Stimulated activated CD8-positive, alpha-beta memory T cell treated with anti-CD3 and anti-CD28 coated beads, Interleukin-12 subunit alpha, Interleukin-12 subunit beta, amount 100 ng/mL, for 4 hours (primary cell): ENCODE results near the gene NR2F6.
"Not testable (repeated sequence)": the region's sequence is repeated elsewhere in the genome, so short reads cannot be mapped to it uniquely, and the experiment has no call there.

ENCODE experiments used
- DNase-seq: peaks from one replicate; pipeline ENCODE4 v3.0.0-alpha.2; 2020; ENCODE audit warnings: low read depth

Gene NR2F6

DNA sequence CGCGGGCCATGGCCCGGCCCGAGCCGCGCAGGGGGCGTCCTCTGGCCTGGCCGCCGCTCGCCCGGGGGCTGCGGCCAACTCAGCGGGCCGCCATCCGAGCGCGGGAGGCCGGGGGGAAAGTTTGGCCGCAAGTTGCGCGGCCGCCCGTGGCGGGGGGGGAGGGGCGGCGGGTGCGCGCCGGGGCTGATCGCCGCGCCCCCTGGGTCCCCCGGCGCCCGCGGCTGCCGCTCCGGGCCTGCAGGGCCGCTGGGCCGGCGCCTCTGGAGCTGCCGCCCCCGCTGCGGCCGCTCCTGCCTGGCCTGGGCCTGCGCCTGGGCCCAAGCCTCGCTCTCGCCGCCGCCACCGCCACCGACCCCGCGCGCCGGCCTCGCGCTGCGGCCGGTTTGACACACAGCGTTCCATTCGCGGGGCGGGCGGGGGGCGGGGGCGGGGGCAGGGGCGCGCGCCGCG is at the start of gene NR2F6:
NR2F6 (minus strand) TSS at position 385 of the 450 bp plus-strand sequence. CDS start 699 bp downstream, outside the sequence.
- no peak for DNase-seq

DNA sequence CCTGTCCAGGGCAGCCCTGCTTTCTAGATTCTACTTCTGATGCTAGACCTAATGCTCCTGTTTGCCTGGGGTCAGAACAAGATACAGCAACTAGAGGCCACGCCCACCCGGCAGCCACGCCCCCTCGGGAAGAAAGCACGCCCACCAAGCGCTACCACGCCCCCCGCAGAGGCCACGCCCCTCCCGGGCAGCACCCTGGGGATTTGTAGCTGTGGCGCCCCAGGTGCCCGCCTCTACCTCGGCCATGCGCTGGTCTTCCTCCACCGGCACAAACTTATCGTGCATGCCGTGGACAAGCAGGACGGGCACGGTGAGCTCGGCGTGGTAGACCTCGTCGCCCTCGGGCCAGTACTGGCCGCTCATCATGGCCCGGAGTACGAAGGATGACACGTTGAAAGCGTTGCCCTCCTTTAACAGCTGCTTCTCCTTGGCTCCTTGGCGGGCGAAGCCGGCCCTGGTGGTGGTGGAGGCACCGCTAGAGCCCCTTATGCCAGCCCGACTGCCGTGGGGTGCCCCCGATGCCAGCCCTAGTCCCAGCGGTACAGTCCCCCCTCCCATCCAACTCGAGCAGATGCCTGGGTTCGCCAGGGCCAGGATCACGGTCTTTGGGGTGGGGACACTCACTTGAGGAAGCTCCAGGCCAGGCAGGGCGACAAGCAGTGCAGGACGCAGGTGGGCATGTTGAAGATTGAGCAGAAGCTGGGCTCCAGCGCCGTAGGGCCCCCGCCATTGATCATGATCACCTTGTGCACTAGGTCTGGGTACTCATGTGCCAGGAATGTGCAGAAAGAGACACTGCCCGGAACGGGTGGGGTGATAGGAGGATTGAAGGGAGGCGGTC is 48.6 kb upstream of the NR2F6 start:
- no peak for DNase-seq

DNA sequence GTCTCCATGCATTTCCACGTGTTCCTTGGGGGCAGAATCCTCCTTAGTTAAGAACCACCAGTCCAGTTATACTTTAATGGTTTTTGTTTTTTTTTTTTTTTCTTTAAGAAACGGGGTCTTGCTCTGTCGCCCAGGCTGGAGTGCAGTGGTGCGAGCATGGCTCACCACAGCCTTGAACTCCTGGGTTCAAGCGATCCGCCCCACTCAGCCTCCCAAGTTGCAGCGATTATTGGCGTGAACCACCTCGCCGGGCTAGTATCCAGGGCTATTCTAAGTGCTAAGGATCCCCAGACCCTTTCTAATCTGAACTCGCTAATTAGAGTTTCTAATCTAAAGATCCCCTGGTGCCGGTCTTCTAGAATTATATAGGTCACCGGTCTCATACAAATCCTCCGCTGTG is 47.9 kb upstream of the NR2F6 start:
- DNase-seq, result no peak

DNA sequence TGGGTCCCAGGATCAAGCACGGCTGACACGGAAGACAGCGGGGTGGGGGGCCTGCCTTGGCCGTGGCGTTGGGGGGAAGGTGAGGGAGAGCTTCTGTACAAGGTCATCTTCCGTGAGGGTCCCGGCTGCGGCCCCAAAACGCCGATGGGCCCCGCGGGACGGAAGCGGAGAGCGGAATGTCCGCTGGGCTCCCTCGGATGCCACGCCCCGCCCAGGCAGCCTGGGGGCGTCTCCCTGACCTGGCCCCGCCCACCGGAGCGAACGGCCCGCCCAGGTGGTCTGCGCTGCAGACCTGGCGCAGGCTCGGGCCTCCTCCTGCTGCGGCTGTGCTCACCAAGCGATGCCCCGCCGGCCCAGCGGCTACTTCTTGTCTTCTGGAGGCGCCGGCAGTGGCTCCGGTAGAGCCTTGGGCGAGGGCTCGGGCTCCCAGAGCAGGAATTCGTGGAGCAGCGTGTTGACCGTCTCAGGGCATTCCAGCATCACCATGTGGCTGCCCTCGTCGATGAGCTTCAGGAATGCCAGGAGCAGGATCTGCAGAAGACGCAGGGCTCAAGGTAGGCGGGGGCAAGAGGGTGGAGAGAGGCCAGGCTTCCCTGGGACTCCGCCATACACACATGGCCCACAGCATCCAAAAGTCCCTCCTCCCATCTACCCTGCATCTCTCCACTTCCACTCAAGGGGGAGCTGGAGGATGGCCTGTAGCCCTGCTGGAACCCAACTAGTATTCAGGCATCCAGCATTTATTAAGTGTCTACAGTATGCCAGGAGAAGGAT is 46.8 kb upstream of the NR2F6 start:
- DNase-seq, result peak; percentile 65

DNA sequence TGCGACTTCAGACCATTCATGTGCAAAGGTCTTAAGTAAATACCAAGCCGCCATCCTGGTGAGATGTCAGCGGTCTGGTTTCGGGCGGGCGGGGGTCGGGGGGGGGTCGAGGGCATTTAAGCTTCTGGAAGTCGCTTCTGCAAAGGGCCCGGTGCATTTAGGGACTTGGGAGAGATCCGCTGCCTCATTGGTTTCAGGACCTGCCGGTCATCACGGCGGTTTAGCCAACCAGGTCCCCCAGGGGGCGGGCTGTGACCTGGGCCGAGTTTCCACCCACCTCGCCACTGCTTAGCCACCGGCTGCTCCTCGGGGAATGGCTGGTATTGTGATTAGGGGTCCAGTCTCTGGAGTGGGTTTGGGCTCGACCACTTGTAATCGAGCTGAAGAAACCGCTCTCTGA is 43.8 kb upstream of the NR2F6 start:
- no peak for DNase-seq

DNA sequence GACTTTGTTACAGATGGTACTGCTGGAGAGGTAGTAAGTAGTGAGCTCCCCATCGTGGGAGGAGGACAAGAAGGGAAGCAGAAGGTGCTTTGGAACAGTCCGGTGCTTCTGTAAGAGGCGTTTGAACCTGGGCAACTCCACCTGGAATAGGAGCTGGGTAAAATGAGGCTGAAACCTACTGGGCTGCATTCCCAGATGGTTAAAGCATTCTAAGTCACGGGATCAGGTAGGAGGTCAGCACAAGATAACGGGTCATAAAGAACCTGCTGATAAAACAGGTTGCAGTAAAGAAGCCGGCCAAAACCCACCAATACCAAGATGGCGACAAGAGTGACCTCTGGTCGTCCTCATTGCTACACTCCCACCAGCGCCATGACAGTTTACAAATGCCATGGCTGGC is 41.0 kb upstream of the NR2F6 start:
- DNase-seq, result no peak

DNA sequence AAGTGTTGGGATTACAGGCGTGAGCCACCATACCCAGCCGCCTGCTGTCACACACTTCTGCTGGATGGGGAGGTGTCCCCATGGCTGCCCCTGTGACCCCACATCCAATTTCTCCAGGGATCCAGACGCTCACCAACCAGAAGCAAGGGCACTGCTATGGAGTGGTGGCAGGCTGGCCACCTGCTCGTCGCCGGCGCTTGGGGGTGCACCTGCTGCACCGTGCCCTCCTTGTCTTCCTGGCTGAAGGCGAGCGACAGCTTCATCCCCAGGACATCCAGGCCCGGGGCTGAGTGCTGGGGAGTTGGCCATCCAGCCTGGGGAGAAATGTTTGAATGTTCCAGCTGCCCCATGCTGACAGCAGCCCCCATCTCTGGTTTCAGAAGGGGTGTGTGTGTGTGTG is 40.5 kb upstream of the NR2F6 start:
- no peak for DNase-seq

DNA sequence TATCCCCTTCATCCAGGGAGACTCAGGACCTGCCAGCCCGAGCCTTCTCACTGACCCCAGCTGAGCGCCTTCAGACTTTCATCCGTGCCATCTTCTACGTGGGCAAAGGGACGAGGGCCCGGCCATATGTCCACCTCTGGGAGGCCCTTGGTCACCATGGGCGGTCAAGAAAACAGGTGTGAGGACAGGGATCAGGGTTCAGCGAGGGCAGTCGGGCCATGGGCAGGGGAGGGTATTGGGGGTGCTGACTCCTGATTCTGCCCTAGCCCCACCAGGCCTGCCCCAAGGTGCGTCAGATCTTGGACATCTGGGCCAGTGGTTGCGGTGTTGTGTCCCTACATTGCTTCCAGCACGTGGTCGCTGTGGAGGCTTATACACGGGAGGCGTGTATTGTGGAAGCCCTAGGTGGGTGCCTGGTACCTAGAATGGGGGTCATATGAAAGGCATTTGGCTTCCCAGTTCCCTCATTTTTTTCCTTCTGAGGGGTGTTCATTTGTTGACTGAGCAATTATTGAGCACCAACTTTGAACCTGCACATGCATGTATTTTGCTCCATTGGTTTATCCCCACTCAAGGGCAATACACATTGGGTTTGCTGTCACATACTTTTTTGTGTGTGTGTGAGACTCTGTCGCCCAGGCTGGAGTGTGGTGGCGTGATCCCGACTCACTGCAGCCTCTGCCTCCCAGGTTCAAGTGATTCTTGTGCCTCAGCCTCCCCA is 39.9 kb upstream of the NR2F6 start:
- no peak for DNase-seq

DNA sequence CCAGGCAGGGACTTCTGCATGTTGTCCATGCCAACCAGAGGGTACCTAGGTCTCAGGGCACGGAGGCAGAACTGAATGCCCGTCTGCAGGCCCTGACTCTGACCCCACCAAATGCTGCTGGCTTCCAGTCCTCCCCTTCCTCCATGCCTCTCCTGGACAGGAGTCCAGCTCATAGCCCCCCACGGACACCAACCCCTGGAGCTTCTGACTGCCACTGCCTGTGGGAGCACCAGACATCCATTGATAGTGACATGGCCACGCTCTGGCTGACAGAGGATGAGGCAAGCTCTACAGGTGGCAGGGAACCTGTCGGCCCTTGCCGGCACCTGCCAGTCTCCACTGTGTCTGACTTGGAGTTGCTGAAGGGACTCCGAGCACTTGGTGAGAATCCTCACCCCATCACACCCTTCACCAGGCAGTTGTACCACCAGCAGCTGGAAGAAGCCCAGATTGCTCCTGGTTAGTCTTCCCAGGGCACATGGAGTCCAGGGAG is 37.8 kb upstream of the NR2F6 start:
- no peak for DNase-seq

DNA sequence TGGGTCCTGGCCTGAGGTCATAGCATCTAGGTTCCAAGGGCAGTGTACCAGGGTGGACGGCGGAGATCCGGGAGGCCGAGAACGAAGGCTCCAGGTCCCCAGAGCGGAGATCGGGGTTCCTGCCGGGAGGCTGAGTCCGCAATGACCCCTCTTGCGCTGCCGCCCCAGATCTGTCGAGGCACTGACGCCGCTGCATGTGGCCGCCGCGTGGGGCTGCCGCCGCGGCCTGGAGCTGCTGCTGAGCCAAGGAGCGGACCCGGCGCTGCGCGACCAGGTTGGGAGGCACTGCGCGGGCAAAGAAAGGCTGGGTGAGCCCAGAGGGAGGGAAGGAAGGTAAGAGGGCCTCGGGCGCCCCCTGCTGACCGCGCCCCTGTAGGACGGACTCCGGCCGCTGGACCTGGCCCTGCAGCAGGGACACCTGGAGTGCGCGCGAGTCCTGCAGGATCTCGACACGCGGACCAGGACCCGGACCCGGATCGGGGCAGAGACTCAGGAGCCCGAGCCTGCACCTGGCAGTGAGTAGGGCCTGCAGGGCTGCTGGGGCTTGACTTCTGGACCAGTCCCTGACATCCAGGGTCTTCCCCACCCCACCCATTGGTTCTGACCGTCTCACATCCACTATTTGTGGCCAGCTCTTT is 36.9 kb upstream of the NR2F6 start:
- peak; percentile 59 for DNase-seq

DNA sequence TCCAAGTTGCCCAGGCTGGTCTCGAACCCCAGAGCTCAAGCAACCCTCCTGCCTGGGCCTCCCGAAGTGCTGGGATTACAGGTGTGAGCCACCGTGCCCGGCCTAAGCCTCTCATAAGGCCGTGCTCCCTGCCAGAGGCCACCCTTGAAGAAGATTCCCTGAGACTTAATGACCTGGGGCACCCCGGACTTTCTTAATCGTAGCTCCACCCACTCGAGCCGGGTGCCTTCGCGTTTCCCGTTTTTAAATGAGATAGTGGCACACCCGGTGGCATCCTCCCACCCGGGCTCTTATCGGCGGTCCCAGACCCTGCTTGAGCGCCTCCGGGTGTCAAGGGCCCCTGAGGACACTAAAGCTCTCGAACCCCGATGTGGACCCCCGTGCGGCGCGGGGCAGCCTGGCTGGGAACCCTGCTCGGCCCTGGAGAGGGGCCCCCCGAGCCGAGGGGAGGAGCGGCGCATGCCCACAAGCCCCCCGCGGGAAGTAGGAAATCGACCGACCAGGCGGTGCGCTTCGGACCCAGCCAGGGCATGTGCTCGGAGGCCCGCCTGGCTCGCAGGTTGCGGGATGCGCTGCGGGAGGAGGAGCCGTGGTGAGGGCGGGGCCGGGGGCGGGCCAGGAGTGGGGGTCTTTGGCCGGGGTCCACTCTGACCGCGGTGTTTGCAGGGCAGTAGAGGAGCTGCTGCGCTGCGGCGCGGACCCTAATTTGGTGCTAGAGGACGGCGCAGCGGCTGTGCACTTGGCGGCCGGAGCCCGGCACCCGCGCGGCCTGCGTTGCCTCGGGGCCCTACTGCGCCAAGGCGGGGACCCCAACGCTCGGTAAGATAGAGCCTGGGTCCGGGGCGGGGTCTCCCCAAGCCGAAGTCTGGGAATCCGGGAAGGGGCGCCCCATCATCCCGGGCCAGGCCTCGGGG is 35.9 kb upstream of the NR2F6 start, which contains the start of gene ANKLE1:
ANKLE1 (plus strand) TSS at position 511 of the 914 bp plus-strand sequence; CDS start at position 531, 20 bp downstream.
- DNase-seq, result peak; percentile 6

DNA sequence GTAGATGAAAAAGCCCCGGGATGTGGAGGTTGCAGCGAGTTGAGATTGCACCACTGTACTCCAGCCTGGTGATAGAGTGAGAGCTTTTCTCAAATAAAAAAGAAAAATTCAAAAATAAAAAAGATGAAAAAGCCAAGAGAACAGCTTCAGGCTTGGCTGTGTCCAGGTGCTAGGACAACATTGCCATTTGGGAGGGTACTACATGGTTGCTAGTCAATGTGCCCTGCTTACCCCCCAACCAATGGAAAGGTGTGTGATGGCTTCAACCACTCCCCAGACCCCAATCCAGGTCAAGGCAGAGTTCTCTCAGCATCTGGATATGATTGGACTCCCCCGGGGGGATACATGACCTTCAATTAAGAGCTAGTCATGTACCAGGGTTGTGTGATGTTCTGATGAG is 33.7 kb upstream of the NR2F6 start:
- no peak for DNase-seq

DNA sequence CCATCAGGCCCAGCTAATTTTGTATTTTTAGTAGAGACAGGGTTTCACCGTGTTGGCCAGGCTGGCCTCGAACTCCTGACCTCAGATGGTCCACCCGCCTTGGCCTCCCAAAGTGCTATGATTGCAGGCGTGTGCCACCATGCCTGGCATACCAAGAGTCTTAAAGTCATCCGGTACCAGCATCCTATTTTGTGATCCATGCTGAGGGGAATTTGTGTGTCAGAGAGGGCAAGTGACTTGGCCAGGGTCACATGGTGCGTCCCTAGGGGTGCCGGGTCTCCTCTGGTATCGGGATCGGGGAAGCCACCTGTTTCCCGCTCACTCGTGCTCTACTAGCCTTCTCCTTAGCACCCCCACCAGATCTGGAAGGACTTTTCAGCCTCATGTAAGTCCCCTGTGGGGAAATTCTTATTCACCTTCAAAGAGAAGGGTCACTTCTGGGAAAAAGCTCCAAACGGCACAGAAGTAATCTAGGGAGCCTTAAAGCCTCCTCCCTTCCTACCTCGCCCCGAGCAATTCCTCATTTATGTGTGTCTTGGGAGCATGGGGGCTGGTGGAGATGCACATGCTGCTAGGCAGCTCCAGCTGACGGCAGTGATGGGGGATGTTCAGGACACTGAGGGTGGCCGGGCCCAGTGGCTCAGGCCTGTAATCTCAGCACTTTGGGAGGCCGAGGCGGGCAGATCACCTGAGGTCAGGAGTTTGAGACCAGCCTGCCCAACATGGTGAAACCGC is 29.9 kb upstream of the NR2F6 start:
- no peak for DNase-seq

DNA sequence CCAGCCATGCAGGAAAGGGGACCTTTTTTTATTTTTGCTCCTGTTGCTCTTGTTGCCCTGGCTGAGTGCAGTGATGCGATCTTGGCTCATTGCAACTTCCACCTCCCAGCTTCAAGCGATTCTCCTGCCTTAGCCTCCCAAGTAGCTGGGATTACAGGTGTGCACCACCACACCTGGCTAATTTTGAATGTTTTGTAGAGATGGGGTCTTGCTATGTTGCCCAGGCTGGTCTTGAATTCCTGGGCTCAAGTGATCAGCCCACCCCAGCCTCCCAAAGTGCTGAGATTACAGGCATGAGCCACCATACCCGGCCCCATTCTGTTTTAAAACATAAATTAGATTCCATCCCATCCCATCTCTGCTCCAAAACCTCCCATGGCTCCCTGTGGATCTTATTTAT is 29.2 kb upstream of the NR2F6 start:
- not testable (repeated sequence) for DNase-seq

DNA sequence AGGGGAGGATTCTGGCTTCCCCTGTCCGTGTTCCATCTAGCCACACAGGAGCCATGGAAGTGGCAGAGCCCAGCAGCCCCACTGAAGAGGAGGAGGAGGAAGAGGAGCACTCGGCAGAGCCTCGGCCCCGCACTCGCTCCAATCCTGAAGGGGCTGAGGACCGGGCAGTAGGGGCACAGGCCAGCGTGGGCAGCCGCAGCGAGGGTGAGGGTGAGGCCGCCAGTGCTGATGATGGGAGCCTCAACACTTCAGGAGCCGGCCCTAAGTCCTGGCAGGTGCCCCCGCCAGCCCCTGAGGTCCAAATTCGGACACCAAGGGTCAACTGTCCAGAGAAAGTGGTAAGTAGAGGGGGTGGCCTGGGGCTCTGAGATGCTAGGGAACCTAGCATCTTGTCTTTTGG is 23.0 kb upstream of the NR2F6 start:
- no peak for DNase-seq

DNA sequence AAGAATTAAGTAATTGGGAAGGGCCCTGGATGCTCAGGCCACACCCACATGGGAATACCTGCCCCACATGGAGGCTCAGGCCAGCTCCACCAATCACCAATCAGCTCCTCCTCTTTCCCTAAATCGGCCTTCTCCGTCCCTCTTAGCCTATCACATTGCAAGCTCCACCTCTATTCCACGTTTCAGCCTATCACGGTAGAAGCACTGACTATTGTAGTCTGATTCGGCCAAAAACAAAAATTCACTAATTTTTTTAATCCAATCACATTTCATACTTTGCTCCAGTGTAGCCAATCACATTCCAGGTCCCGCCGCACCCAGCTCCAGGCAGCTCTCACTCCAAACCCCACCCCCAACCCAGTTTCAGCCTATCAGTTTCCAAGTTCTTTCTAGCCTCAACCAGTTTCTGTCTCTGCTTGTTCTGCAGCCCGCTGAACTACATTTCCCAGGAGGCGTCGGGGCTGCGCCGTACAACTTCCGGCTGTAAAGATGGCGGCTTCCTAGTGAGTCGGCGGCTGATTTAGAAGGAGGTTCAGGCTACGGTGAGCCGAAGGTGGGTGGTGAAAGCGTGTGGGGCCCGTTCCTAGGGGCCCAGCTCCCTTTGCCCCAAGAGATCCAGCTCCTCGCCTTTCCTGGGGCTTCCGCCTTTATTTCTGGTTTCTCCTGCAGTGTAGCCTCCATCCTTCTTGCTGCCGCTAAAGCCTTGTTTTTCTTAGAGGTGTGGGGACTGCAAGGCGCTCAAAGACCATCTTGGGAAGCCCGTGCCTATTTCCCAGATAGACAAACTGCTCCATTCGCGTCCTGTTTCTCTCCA is 21.5 kb upstream of the NR2F6 start, which contains the start of gene BABAM1:
BABAM1 (plus strand) TSS at position 469 of the 814 bp plus-strand sequence. CDS start 1,364 bp downstream, outside the sequence.
- peak; percentile 80 for DNase-seq

DNA sequence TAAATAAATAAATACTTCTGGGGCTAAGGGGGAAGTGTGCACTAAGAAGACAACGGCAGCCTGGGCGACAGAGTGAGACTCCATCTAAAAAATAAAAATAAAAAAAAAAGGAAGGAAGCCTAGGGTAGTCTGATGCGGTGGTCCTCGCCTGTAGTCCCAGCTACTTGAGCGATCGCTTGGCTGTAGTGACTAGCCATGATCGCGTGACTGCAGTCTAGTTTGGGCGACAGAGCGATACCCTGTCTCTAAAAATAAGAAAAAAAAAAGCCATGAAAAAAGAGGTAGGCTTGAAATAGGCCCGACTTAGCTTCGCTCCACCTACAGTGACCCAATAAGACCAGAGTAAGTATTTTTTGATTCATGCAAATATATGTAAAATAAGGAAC is 20.9 kb upstream of the NR2F6 start:
- no peak for DNase-seq

DNA sequence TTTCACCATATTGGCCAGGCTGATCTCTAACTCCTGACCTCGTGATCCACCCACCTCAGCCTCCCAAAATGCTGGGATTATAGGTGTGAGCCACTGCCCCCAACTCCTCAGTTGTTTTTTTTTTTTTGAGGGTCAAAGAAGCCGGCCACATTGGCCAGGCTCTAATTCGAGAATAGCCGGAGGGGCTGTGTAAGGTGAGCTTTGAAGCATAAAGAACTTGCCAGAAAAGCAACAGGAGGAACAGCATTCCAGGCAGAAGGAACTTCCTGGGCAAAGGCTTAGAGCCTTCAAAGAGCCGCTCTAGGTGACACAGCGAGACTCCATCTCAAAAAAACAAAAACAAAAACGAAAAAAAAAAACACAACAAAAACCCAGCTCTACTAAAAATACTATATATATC is 20.3 kb upstream of the NR2F6 start:
- no peak for DNase-seq

DNA sequence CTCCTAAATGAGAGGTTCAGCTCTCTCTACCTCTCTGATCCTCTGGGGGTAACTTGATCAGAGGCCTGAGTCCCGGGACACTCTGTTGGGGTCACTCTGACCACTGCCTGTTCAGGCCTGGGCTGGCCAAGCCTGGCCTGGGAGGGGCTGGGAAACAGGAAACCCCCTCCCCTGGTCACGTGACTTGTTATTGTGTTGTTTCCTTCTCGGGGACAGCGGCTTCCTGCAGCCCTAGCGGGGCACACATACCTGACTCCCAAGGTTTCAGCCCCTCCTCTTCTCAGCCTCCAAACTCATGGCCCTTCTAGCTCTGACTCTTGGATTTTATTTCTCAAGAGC is 18.9 kb upstream of the NR2F6 start, which contains the start of gene USHBP1:
USHBP1 (minus strand) TSS at position 105 of the 339 bp plus-strand sequence. CDS start 446 bp downstream, outside the sequence.
- DNase-seq, result no peak
